ENCODE data around the gene HECTD1.
"Not testable (repeated sequence)": the region's sequence is repeated elsewhere in the genome, so short reads cannot be mapped to it uniquely, and the experiment has no call there.

Gene HECTD1

GRCh38 chr14:31085027-31085426, 122.6 kb downstream of the HECTD1 start:
- DNase-seq, result no peak

GRCh38 chr14:31084385-31084784, 123.2 kb downstream of the HECTD1 start:
- no peak for DNase-seq

- DNase-seq, result no peak
These were observed 123.8 kb downstream of the HECTD1 start for GRCh38 chr14:31083781-31084180.

- no peak for DNase-seq
These were observed 127.1 kb downstream of the HECTD1 start for GRCh38 chr14:31080484-31080883.

GRCh38 chr14:31080056-31080455, 127.5 kb downstream of the HECTD1 start:
- DNase-seq, result no peak

- DNase-seq, result no peak
These were observed 128.8 kb downstream of the HECTD1 start for GRCh38 chr14:31078766-31079165.

- DNase-seq, result no peak
These were observed 132.4 kb downstream of the HECTD1 start for GRCh38 chr14:31075144-31075543.

GRCh38 chr14:31071151-31071550, 136.4 kb downstream of the HECTD1 start:
- no peak for DNase-seq

GRCh38 chr14:31070431-31070830, 137.2 kb downstream of the HECTD1 start:
- DNase-seq, result no peak

- DNase-seq, result no peak
These were observed 138.2 kb downstream of the HECTD1 start for GRCh38 chr14:31069343-31069742.

- no peak for DNase-seq
These were observed 139.4 kb downstream of the HECTD1 start for GRCh38 chr14:31068235-31068634.

- DNase-seq, result not testable (repeated sequence)
These were observed 144.7 kb downstream of the HECTD1 start for GRCh38 chr14:31062908-31063307.

GRCh38 chr14:31060253-31060875, 147.2 kb downstream of the HECTD1 start:
- no peak for DNase-seq

GRCh38 chr14:31059152-31059924, 148.3 kb downstream of the HECTD1 start:
- no peak for DNase-seq

GRCh38 chr14:31057701-31058364, 149.8 kb downstream of the HECTD1 start:
- no peak for DNase-seq

- no peak for DNase-seq
These were observed 150.6 kb downstream of the HECTD1 start for GRCh38 chr14:31057035-31057434.

GRCh38 chr14:31052905-31053586, 154.5 kb downstream of the HECTD1 start:
- DNase-seq, result not testable (repeated sequence)

- no peak for DNase-seq
These were observed 156.1 kb downstream of the HECTD1 start for GRCh38 chr14:31051511-31051910.

GRCh38 chr14:31051023-31051422, 156.6 kb downstream of the HECTD1 start:
- DNase-seq, result no peak

All from CD4-positive, alpha-beta T cell treated with Interleukin-21 for 1 hour (primary cell).